ENCODE data around the gene LMTK2. TPM values are rescaled to one million over a fixed set of nuclear protein-coding genes. Genes with fewer than 3 reads are reported as not detected.

Gene LMTK2
- total RNA-seq, 2 donors from 2014 or later = 37.2 to 61.2 TPM

GRCh38 chr7:98251231-98251600 lies 144.6 kb downstream of the LMTK2 start:
- TF ChIP-seq CTCF (IDR thresholded peaks at IDR 0.05) = no peak
- DNase-seq = no peak
- intact Hi-C loops (cut with DNase I) = no loop called here
- Histone ChIP-seq H3K9ac (ENCODE audit: low read depth in 2 of 2, low read length in 2 of 2) (peak overlapping the region; percentile 82 to 93), H3K36me3 (no peaks in the 10 kb centered on the region), H3K9me3 (no peaks in the 10 kb centered on the region), H3K4me1 (peaks cover 8% of the 10 kb centered on the region), H3K27me3 (no peaks in the 10 kb centered on the region), H3K4me3 (peak overlapping the region; percentile 70), H3K27ac (peak overlapping the region; percentile 88)

- Histone ChIP-seq H3K27me3 (no peaks in the 10 kb centered on the region), H3K9ac (ENCODE audit: low read depth in 2 of 2, low read length in 2 of 2) (peak within 1 kb of the TSS; percentile 82 to 93), H3K4me1 (peaks cover 8% of the 10 kb centered on the region), H3K9me3 (no peaks in the 10 kb centered on the region), H3K27ac (peak within 1 kb of the TSS; percentile 88), H3K36me3 (no peaks in the 10 kb centered on the region), H3K4me3 (peak within 1 kb of the TSS; percentile 70)
- TF ChIP-seq CTCF (IDR thresholded peaks at IDR 0.05) = no peak
- DNase-seq = peak; percentile 96
- intact Hi-C loops (cut with DNase I) = no loop called here
These were observed 145.2 kb downstream of the LMTK2 start, which contains the start of gene TECPR1 for GRCh38 chr7:98251601-98252424. Gene TECPR1 (minus strand): TSS chr7:98252232. CDS start chr7:98246146, 6,086 bp downstream.

GRCh38 chr7:98252425-98253054 lies 145.9 kb downstream of the LMTK2 start:
- no peaks in the 10 kb centered on the region for H3K9me3 ChIP-seq
- H3K4me3 ChIP-seq = peak overlapping the region; percentile 70
- H3K27ac ChIP-seq = peak overlapping the region; percentile 88
- H3K4me1 ChIP-seq = peaks cover 8% of the 10 kb centered on the region
- no peak for TF ChIP-seq CTCF (IDR thresholded peaks at IDR 0.05)
- intact Hi-C loops (cut with DNase I) = no loop called here
- no peaks in the 10 kb centered on the region for H3K27me3 ChIP-seq
- peak overlapping the region; percentile 74 to 77 for H3K9ac ChIP-seq (ENCODE audit: low read depth in 2 of 2, low read length in 2 of 2)
- DNase-seq = no peak
- H3K36me3 ChIP-seq = no peaks in the 10 kb centered on the region

- Histone ChIP-seq H3K4me1 (peaks cover 8% of the 10 kb centered on the region), H3K4me3 (no peak overlapping the region), H3K27ac (no peak overlapping the region), H3K36me3 (no peaks in the 10 kb centered on the region), H3K9me3 (no peaks in the 10 kb centered on the region), H3K27me3 (no peaks in the 10 kb centered on the region), H3K9ac (ENCODE audit: low read depth in 2 of 2, low read length in 2 of 2) (no peak overlapping the region)
- no peak for TF ChIP-seq CTCF (IDR thresholded peaks at IDR 0.05)
- intact Hi-C loops (cut with DNase I) = no loop called here
- DNase-seq = no peak
These were observed 147.9 kb downstream of the LMTK2 start for GRCh38 chr7:98254516-98254915.

GRCh38 chr7:98254951-98255610 lies 148.4 kb downstream of the LMTK2 start:
- intact Hi-C loops (cut with DNase I) = no loop called here
- no peak overlapping the region for H3K4me3 ChIP-seq
- TF ChIP-seq CTCF (IDR thresholded peaks at IDR 0.05) = no peak
- no peaks in the 10 kb centered on the region for H3K27me3 ChIP-seq
- no peaks in the 10 kb centered on the region for H3K9me3 ChIP-seq
- H3K27ac ChIP-seq = no peak overlapping the region
- peaks cover 8% of the 10 kb centered on the region for H3K4me1 ChIP-seq
- DNase-seq = no peak
- no peak overlapping the region for H3K9ac ChIP-seq (ENCODE audit: low read depth in 2 of 2, low read length in 2 of 2)
- no peaks in the 10 kb centered on the region for H3K36me3 ChIP-seq
